Measurements from ENCODE around the gene GPR84.

GPR84 gene

DNA sequence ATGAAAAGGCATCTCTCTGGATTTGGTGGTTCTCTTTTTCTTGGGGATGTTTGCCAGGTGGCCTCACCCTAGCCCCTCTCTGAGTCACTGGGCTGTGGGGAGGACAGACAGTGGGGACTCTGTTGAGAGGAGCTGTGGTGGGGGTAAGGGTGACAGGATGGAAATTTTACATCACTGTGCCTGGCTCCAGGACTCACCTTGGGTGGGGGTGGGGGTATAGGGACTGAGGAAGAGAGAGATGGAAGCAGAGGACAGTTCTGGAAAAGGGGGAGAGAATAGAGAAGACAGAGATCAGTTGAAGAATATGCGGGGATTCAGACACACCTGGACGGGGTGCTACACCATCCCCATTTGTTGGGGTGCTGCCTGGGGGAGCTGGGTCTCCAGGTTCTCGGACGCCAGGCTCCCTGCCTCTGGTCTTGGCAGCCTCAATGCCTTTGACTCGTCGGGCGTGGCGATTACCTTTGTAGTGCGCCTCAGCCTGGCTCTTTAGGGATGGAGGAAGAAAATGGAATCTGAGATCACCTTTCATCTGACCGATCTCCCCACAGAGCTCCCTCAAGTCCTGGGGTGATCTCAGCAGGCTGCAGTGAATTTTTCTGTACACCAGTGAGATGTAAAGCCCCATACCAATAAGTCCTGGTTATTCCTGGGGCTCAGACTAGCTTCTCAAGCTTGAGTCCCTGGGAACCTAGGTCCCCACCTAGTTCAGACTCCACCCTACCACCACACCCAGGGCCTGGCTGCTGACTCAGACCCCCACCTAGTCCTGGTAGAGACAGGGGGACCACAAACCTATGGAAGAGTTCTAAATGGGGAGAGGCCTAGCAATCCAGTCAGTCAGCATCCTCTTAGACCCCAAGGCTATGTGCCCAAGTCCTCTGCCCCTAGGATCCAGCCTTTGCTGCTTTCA lies 9.6 kb upstream of the GPR84 start:
- no peak for TF ChIP-seq GATA2 (IDR thresholded peaks at IDR 0.05; ENCODE audit: low read depth, low read length)
- TF ChIP-seq GATA3 (IDR thresholded peaks at IDR 0.05; ENCODE audit: low read depth, low read length): no peak

DNA sequence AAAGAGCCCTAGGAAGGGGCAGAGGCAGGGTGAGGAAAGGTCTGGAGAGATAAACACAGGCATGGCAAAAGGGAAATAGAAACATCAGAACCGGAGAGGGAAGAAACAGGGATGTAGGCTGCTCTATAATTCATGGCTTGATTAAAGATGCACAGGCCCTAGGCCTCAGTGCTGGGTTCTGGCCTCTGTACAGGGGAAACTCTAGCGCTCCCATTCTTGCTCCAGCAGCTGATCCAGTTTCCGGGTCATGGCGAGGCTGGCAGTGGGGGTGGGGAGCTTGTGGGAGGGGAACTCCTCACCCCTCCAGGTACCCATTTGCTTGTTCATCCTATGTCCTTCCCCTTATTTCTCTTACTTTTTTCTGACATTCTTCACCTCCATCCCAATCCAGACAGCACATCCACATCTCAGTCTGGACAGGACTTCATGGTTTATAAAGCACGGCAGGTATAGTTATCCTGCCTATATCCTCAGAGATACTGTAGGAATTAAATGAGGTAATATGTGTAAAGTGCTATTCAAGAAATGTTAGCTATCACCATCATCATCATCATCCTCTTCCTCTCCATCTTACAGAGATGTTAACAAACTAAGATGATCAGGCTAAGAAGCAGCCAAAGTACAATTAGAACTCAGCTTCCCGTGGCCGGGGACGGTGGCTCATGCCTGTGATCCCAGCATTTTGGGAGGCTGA lies 8.0 kb upstream of the GPR84 start:
- TF ChIP-seq GATA3 (IDR thresholded peaks at IDR 0.05; ENCODE audit: low read depth, low read length) (no peak), GATA2 (IDR thresholded peaks at IDR 0.05; ENCODE audit: low read depth, low read length) (no peak)

GRCh38 chr12:54371328-54372112 lies 7.2 kb upstream of the GPR84 start:
- TF ChIP-seq GATA3 (IDR thresholded peaks at IDR 0.05; ENCODE audit: low read depth, low read length) (no peak), GATA2 (IDR thresholded peaks at IDR 0.05; ENCODE audit: low read depth, low read length) (no peak; the same call in 1 of the 2 replicates)

- TF ChIP-seq GATA3 (IDR thresholded peaks at IDR 0.05; ENCODE audit: low read depth, low read length) (no peak), GATA2 (IDR thresholded peaks at IDR 0.05; ENCODE audit: low read depth, low read length) (no peak)
Measured at GRCh38 chr12:54370171-54370730, 6.0 kb upstream of the GPR84 start.

DNA sequence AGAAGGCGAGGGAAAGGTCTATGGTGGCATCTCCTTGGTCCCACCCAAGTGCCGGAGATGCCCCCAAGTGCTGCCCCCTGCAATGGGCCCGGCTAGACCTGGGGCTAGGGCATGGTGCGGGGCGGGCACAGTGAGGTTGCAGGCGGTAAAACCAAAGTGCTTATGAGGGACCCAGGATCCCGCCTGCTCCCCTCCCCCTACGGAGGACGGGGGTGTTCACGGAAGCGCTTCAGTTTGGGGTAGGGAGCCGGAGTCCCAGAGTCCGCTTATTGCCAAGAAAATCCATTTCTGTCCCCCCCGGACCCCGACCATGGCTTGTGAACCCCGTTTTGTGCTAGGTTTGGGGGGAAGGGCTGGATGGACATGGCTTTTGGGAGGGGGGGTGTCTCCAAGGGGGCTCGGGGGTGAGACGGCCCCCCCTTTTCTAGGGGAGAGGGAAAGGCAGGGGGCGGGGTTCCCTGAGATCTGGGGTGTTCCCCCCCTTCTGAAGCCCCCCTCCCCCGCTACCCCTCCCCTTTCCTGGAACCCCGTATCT lies 5.4 kb upstream of the GPR84 start:
- TF ChIP-seq GATA3 (IDR thresholded peaks at IDR 0.05; ENCODE audit: low read depth, low read length) (no peak), GATA2 (IDR thresholded peaks at IDR 0.05; ENCODE audit: low read depth, low read length) (no peak)

DNA sequence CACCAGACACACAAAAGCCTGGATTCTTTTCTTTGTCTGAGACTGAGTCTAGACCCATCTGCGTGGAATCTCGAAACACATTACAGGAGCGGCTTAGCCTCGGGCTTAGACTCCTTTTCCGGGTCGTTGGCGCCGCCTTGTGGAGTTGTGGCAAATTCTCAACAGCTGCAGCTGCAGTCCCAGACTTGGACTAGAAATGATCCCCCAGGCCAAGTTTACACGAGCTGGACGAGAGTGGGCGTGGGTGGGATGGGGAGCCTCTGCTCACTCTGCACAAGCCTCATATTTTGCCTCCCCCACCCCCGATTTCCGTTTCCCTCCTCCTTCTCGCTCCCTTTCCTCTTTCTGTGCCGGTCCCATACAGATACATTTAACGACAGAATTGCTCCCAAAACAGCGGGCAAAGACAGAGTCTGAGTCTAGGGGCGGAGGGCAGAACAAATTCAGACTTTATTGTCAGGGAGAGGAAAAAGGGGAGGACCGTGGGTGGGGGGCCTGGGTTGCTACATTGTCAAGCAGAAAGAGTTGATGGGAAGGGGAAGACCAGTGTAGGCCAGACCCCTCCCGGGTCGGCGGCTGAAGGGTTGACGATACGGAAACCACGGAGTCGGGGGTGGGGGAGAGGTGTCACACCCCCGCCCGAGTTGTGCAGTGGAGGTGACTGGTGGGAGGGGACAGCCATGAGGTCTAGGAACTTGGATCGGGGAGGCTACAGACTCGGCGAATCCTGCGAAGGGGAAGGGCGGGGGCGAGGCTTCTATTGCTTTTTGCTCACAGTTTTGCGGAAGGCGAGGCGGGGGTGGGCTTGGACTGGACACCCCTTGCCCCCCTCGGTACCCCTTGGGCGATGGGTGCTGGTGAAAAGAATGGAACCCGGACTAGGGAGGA lies 4.7 kb upstream of the GPR84 start:
- TF ChIP-seq GATA3 (IDR thresholded peaks at IDR 0.05; ENCODE audit: low read depth, low read length): no peak
- no peak for TF ChIP-seq GATA2 (IDR thresholded peaks at IDR 0.05; ENCODE audit: low read depth, low read length)

GRCh38 chr12:54368025-54368708 lies 3.9 kb upstream of the GPR84 start:
- TF ChIP-seq GATA3 (IDR thresholded peaks at IDR 0.05; ENCODE audit: low read depth, low read length): no peak
- no peak for TF ChIP-seq GATA2 (IDR thresholded peaks at IDR 0.05; ENCODE audit: low read depth, low read length)

GRCh38 chr12:54363618-54364017 lies 668 bp downstream of the GPR84 start:
- TF ChIP-seq GATA2 (IDR thresholded peaks at IDR 0.05; ENCODE audit: low read depth, low read length): no peak
- no peak for TF ChIP-seq GATA3 (IDR thresholded peaks at IDR 0.05; ENCODE audit: low read depth, low read length)

- TF ChIP-seq GATA3 (IDR thresholded peaks at IDR 0.05; ENCODE audit: low read depth, low read length): no peak
- no peak for TF ChIP-seq GATA2 (IDR thresholded peaks at IDR 0.05; ENCODE audit: low read depth, low read length)
Measured at GRCh38 chr12:54363047-54363446, 1.2 kb downstream of the GPR84 start.

DNA sequence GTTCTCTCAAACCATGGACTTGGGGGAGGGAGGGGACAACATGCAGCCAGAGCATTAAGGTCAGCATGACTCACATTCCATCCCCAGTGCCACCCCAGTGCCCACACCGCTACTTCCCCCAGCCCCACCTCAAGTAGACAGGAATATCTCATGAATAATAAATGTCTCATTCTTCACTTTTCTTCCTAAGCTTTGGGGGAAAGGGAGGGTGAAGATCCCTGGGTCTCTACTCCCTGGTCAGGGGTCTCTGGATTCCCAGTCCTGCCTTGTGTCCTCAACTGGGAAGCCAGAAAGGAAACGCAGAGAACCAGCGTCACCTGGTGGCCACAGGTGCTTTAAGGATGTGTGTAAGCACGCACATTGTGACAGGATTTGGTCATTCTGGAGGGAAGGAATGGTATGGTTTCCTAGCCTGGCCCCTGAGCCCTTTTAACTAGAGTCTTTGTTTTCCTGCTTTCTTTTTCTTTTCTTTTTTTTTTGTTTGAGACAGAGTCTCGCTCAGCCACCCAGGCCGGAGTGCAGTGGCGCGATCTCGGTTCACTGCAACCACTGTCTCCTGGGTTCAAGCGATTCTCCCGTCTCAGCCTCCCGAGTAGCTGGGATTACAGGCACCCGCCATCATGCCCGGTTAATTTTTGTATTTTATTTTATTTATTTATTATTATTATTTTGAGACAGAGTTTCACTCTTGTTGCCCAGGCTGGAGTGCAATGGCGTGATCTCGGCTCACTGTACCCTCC lies 3.4 kb downstream of the GPR84 start:
- no peak for TF ChIP-seq GATA2 (IDR thresholded peaks at IDR 0.05; ENCODE audit: low read depth, low read length)
- no peak for TF ChIP-seq GATA3 (IDR thresholded peaks at IDR 0.05; ENCODE audit: low read depth, low read length)

GRCh38 chr12:54359762-54360351 lies 4.4 kb downstream of the GPR84 start:
- TF ChIP-seq GATA2 (IDR thresholded peaks at IDR 0.05; ENCODE audit: low read depth, low read length): no peak
- no peak for TF ChIP-seq GATA3 (IDR thresholded peaks at IDR 0.05; ENCODE audit: low read depth, low read length)

All from SH-SY5Y (cell line).